Measurements from ENCODE around the gene SARS2. TPM values are rescaled to one million over a fixed set of nuclear protein-coding genes. Genes with fewer than 3 reads are reported as not detected.

SARS2 gene
- total RNA-seq, 1 experiment from 2014 or later, result 19.9 TPM

GRCh38 chr19:38917921-38918491 is 12.6 kb downstream of the SARS2 start:
- no peak for DNase-seq (ENCODE audit: low read depth in 1 of 2, low spot score in 2 of 2)
- Histone ChIP-seq H3K27me3 (replicated peaks) (no peaks in the 10 kb centered on the region), H3K9me3 (replicated peaks) (no peaks in the 10 kb centered on the region), H3K4me3 (no peak overlapping the region), H3K36me3 (peaks cover 3% of the 10 kb centered on the region; the same call in 1 of the 2 replicates), H3K27ac (no peak overlapping the region), H3K4me1 (replicated peaks) (no peaks in the 10 kb centered on the region)

DNA sequence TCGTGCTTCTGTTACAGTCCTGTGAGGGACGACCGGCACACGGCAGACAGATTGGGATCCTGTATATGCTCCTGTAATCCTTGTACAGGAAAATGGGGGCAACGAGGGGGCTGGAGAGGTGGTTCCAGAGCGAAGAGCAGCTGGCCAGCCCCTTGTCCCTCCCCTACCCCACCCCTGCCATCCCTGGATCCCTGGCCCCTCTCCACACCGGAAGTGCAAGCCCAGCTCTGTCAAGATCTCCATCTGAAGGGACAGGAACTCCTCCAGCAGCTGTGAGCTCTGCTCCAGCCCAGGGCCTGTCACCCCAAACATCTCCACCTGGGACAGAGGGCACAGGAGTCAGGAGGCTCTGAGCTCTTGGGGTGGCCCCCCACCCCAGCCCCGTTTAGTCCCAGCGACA is 13.0 kb downstream of the SARS2 start:
- Histone ChIP-seq H3K27ac (no peak overlapping the region), H3K9me3 (replicated peaks) (no peaks in the 10 kb centered on the region), H3K4me3 (no peak overlapping the region), H3K27me3 (replicated peaks) (no peaks in the 10 kb centered on the region), H3K4me1 (replicated peaks) (no peaks in the 10 kb centered on the region), H3K36me3 (peaks cover 3% of the 10 kb centered on the region; the same call in 1 of the 2 replicates)
- DNase-seq (ENCODE audit: low read depth in 1 of 2, low spot score in 2 of 2), result no peak

DNA sequence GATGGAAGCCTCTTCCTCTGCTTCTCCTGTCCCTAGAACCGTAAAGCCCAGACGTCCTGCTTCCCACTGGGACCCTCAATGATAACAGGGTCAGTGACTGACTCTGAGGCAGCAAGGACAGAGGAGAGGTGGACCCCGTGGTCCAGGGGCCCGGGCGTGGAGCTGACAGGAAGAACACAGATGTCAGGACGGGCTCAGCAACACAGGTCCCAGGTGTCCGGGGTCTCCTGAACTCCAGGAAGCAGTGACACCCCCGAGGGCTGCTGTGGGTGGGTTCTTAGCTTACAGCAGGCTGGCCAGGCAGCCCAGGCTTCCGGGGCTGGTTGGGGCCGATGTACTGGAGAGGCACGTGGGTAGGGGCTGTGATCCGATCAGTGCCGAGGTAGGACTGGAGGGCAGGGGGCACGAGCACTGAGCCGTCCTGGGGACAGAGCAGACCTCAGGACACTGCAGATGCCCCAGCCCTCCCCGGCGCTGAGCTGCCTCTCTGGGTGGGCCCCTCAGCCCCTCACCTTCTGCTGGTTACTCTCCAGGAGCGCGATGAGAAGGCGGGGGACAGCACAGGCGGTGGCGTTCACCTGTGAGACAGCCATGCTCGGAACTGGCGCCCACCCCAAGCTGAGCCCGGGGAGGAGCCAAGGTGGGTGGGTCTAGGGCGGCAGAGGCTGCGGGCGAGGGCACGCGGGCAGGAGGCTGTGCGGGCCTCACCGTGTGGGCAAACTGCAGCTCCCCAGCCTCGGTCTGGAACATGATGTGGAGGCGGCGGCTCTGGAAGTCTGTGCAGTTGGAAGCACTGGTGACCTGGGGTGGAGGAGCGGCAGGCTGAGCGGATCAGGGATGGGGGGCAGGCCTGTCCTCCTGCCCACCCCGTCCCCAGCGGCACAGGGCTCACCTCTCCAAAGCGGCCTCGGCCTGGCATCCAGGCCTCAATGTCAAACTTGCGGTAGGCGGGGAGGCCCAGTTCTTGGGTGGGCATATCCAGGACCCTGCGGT is 14.9 kb downstream of the SARS2 start:
- Histone ChIP-seq H3K9me3 (replicated peaks) (no peaks in the 10 kb centered on the region), H3K4me1 (replicated peaks) (no peaks in the 10 kb centered on the region), H3K27ac (no peak overlapping the region)

DNA sequence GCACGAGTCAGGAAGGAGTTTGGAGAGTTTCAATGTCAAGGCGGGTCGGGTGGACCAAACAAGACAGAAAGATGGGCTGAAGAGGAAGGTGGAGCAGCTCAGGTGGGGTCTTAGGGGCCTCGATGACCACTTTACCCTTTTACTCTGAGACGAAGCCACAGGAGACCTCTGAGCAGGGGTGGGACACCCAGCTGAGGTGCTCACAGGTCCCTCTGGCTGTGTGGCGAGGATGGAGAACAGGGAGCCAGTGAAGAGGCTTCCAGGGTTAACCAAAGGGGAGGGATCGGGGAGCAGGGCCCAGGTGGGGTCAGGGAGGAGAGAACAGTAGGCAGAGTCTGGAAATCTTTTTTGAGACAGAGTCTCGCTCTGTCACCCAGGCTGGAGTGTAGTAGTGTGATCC is 16.6 kb downstream of the SARS2 start:
- no peak for DNase-seq (ENCODE audit: low read depth in 1 of 2, low spot score in 2 of 2)
- no peaks in the 10 kb centered on the region for H3K4me1 ChIP-seq (replicated peaks)
- no peaks in the 10 kb centered on the region for H3K27me3 ChIP-seq (replicated peaks)
- H3K9me3 ChIP-seq (replicated peaks), result no peaks in the 10 kb centered on the region
- peaks cover under 1% of the 10 kb centered on the region; the same call in 1 of the 2 replicates for H3K36me3 ChIP-seq
- no peak overlapping the region for H3K4me3 ChIP-seq
- no peak overlapping the region for H3K27ac ChIP-seq

More for the DNA sequence above, 14.9 kb downstream of the SARS2 start:
- Histone ChIP-seq H3K36me3 (no peaks in the 10 kb centered on the region; the same call in 1 of the 2 replicates), H3K27me3 (replicated peaks) (no peaks in the 10 kb centered on the region), H3K4me3 (no peak overlapping the region)
- DNase-seq (ENCODE audit: low read depth in 1 of 2, low spot score in 2 of 2), result no peak

DNA sequence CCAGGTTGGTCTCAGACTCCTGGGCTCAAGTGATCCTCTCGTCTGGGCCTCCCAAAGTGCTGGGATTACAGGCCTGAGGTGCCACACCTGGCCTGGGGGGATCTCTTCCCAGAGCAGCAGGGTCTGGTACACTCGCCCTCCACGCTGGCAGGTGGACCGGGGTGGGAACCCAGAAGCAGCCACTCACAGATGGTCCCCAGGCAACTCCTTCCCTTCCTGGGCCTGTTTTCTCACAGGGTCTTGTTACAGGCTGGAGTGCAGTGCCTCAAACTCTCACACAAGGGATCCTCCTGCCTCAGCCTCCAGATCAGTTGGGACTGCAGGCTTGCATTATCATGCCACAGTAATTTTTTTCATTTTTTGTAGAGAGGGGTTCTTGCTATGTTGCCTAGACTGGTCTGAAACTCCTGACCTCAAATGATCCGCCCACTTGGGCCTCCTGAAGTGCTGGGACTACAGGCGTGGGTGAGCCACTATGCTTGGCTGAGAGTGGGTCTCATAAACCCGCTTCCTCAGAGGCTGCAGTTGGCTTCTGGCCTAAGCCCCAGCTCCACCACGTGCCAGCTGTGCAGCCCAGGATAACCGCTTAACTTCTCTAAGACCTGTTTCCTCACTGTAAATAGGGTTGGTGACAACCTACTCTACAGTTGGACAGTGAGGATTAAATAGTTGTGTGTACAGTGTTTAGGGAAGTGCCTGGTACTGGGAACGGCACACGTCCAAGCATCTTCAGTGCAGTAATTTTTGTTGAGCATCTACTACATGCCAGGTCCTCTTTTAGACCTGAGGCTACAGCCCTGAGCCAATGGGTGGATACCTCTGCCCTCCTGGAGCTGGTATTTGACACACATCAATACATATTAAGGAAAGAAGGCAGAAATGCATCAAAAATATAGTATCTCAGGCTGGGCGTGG is 17.7 kb downstream of the SARS2 start:
- peaks cover 2% of the 10 kb centered on the region; the same call in 1 of the 2 replicates for H3K36me3 ChIP-seq
- no peak overlapping the region for H3K27ac ChIP-seq
- no peaks in the 10 kb centered on the region for H3K27me3 ChIP-seq (replicated peaks)
- H3K9me3 ChIP-seq (replicated peaks), result no peaks in the 10 kb centered on the region
- no peak overlapping the region for H3K4me3 ChIP-seq
- DNase-seq (ENCODE audit: low read depth in 1 of 2, low spot score in 2 of 2), result no peak
- H3K4me1 ChIP-seq (replicated peaks), result no peaks in the 10 kb centered on the region

DNA sequence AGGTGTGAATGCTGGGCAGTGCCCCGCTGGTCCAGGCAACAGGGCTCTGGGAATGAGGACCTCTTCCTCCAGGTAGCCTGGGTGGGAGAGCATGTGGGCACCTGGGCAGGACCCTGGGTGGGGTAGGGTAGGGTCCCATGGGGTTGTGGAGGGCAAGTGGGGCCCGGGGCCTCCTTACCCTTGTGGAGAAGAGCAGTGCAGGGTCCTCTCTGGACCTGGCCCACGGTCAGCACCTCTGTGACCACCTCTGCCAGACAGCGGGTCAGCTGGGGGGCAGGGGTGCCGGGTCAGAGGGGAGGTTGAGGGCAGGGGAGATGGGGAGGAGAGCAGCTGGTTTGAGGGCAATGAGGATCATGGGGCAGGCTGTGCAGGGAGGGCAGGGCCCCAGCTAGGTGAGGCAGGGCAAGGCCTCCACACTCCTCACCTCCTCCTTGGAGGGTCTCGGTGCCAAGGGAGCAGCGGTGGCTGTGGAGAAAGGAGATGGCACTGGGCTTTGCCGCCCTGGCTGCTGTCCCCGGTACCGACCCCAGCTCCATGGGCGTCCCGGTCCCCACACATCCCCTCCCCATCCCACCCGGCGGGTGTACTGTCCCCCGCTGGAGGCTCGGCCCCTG is 19.1 kb downstream of the SARS2 start:
- no peaks in the 10 kb centered on the region for H3K27me3 ChIP-seq (replicated peaks)
- no peak overlapping the region for H3K27ac ChIP-seq
- H3K9me3 ChIP-seq (replicated peaks), result no peaks in the 10 kb centered on the region
- H3K36me3 ChIP-seq, result peaks cover 13% of the 10 kb centered on the region; the same call in 1 of the 2 replicates
- H3K4me3 ChIP-seq, result no peak overlapping the region
- H3K4me1 ChIP-seq (replicated peaks), result no peaks in the 10 kb centered on the region
- no peak for DNase-seq (ENCODE audit: low read depth in 1 of 2, low spot score in 2 of 2)

DNA sequence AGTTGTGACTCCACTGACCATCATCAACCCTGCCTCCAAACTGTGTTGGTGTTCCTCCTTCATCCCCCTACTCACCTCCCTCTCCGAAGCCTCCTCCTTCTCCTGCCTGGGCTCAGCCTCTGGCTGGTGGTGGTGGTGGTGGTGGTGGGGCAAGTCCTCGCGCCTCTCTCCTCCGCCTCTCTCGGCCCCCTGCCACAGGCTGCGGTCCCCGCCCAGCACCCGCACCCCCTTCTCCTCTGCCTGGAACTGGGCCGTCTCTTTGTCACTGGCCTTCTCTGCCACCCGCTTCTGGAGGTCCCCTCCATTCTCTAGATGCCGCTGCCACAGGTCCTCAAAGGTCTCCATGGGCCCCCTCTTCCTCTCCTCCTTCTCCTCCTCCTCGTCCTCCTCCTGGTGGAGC is 20.1 kb downstream of the SARS2 start:
- no peaks in the 10 kb centered on the region for H3K9me3 ChIP-seq (replicated peaks)
- no peaks in the 10 kb centered on the region for H3K4me1 ChIP-seq (replicated peaks)
- peaks cover 18% of the 10 kb centered on the region; the same call in 1 of the 2 replicates for H3K36me3 ChIP-seq
- no peak for DNase-seq (ENCODE audit: low read depth in 1 of 2, low spot score in 2 of 2)
- H3K4me3 ChIP-seq, result no peak overlapping the region
- no peak overlapping the region for H3K27ac ChIP-seq
- no peaks in the 10 kb centered on the region for H3K27me3 ChIP-seq (replicated peaks)

DNA sequence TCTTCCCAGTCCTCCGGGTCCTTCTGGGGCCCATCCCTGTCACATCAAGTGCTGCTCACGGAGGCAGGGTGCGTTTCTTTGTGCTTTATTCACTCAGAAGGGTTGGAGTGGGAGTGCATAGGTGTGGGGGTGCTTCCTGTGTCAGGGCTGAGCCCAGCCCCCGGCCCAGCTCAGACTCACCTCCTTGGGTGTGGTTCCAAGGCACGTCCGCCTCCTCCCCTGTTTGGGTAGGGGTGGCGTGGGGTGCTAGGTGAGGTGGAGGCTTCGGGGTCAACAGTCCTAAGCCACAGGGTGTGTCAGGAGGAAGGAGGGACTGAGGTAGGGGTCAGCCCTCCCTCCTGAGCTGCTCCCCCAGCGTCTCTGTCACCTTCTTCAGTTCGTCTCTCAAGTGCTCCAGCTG is 21.7 kb downstream of the SARS2 start:
- no peaks in the 10 kb centered on the region for H3K9me3 ChIP-seq (replicated peaks)
- H3K27ac ChIP-seq, result no peak overlapping the region
- H3K36me3 ChIP-seq, result peaks cover 27% of the 10 kb centered on the region
- no peaks in the 10 kb centered on the region for H3K27me3 ChIP-seq (replicated peaks)
- H3K4me3 ChIP-seq, result no peak overlapping the region
- no peaks in the 10 kb centered on the region for H3K4me1 ChIP-seq (replicated peaks)
- no peak for DNase-seq (ENCODE audit: low read depth in 1 of 2, low spot score in 2 of 2)

DNA sequence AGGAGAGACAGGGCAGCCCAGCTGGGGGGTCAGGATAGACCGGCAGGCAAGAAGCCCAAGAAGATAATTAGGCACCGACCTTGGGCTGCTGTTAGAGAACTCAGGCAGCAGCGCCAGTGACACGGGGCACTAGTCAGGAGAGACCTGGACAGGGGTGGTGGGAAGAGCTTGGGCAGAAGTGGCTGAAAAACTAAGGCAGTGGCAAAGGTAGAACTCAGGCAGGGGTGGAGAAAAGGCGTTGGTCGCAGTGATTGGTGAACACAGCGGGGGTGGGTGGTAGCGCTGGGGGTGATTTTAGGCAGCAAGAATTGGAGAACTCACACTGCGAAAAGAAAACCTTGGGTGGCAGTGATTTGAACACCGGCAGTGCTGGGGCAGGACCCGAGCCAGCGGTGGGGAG is 22.9 kb downstream of the SARS2 start:
- Histone ChIP-seq H3K27ac (no peak overlapping the region), H3K27me3 (replicated peaks) (no peaks in the 10 kb centered on the region), H3K4me1 (replicated peaks) (no peaks in the 10 kb centered on the region), H3K9me3 (replicated peaks) (no peaks in the 10 kb centered on the region), H3K4me3 (no peak overlapping the region), H3K36me3 (peaks cover 27% of the 10 kb centered on the region)
- DNase-seq (ENCODE audit: low read depth in 1 of 2, low spot score in 2 of 2), result no peak

DNA sequence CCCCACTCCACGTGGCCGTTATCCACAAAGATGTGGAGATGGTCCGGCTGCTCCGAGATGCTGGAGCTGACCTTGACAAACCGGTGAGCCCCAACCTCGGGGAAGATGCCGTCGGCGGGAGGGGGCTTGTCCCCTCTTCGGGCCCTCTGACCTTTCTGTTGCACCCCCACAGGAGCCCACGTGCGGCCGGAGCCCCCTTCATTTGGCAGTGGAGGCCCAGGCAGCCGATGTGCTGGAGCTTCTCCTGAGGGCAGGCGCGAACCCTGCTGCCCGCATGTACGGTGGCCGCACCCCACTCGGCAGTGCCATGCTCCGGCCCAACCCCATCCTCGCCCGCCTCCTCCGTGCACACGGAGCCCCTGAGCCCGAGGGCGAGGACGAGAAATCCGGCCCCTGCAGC is 23.3 kb downstream of the SARS2 start:
- Histone ChIP-seq H3K36me3 (peaks cover 27% of the 10 kb centered on the region), H3K27ac (no peak overlapping the region)

GRCh38 chr19:38905620-38906019 is 24.9 kb downstream of the SARS2 start:
- no peaks in the 10 kb centered on the region for H3K4me1 ChIP-seq (replicated peaks)
- peaks cover 27% of the 10 kb centered on the region for H3K36me3 ChIP-seq
- H3K9me3 ChIP-seq (replicated peaks), result no peaks in the 10 kb centered on the region
- no peak overlapping the region for H3K4me3 ChIP-seq
- no peak for DNase-seq (ENCODE audit: low read depth in 1 of 2, low spot score in 2 of 2)
- no peak overlapping the region for H3K27ac ChIP-seq
- no peaks in the 10 kb centered on the region for H3K27me3 ChIP-seq (replicated peaks)

More for the DNA sequence above, 23.3 kb downstream of the SARS2 start:
- no peak for DNase-seq (ENCODE audit: low read depth in 1 of 2, low spot score in 2 of 2)
- no peaks in the 10 kb centered on the region for H3K9me3 ChIP-seq (replicated peaks)
- H3K4me1 ChIP-seq (replicated peaks), result no peaks in the 10 kb centered on the region
- H3K4me3 ChIP-seq, result no peak overlapping the region
- H3K27me3 ChIP-seq (replicated peaks), result no peaks in the 10 kb centered on the region

DNA sequence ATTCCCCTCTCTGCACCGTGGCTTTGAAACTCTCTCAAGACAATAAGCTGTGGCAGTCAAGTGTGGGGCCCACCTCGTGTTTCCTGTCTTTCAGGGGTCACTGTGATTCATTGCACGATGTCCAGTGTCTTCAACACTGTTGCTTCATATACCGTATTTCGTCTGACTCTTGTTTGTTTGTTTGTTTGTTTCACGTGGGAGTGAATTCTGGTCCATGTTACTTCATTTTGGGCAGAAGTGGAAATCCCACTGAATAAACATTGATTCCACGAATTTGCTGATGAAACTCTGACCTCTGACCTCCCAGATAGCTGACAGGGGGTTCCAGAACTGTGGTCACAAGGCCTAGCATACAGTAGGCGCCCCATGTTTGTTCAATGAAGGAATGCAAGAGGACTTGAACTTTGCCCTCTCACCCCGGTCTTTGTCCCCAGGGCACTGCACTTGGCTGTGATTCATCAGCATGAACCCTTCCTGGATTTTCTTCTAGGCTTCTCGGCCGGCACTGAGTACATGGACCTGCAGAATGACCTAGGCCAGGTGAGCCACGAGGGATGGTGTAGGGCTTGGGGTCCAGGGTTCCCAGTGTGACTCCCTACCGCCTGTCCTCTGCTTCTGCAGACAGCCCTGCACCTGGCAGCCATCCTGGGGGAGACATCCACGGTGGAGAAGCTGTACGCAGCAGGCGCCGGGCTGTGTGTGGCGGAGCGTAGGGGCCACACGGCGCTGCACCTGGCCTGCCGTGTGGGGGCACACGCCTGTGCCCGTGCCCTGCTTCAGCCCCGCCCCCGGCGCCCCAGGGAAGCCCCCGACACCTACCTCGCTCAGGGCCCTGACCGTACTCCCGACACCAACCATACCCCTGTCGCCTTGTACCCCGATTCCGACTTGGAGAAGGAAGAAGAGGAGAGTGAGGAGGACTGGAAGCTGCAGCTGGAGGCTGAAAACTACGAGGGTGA is 25.7 kb downstream of the SARS2 start:
- Histone ChIP-seq H3K4me1 (replicated peaks) (no peaks in the 10 kb centered on the region), H3K9me3 (replicated peaks) (no peaks in the 10 kb centered on the region), H3K4me3 (no peak overlapping the region), H3K27me3 (replicated peaks) (no peaks in the 10 kb centered on the region), H3K36me3 (peaks cover 27% of the 10 kb centered on the region), H3K27ac (no peak overlapping the region)
- no peak for DNase-seq (ENCODE audit: low read depth in 1 of 2, low spot score in 2 of 2)

Data from SJSA1 (cell line).